NT2/D1 (cell line): ENCODE results near the gene EPX.

ENCODE experiments used
- DNase-seq: peaks from one replicate; pipeline ENCODE4 v3.0.0-alpha.2; 2011; ENCODE audit warnings: low read depth, low spot score
- H3K27me3 ChIP-seq: 2 replicates; pipeline ENCODE4 v1.6.0; 2011; ENCODE audit warnings: mild to moderate bottlenecking; ENCODE audit not compliant: insufficient read length, insufficient read depth
- H3K36me3 ChIP-seq: 2 replicates; pipeline ENCODE4 v1.6.1; 2011; ENCODE audit warnings: mild to moderate bottlenecking, low read length, mixed read lengths; ENCODE audit not compliant: insufficient read depth, insufficient read length
- H3K4me1 ChIP-seq: 2 replicates; pipeline ENCODE4 v1.5.1; 2011; ENCODE audit not compliant: insufficient read depth, insufficient read length
- H3K4me3 ChIP-seq: 2 replicates; pipeline ENCODE4 v1.5.1; 2011; ENCODE audit warnings: low read depth; ENCODE audit not compliant: insufficient read length
- H3K9ac ChIP-seq: 2 replicates; pipeline ENCODE4 v1.6.0; 2011; ENCODE audit warnings: low read depth; ENCODE audit not compliant: insufficient read length
- H3K9me3 ChIP-seq: 2 replicates; pipeline ENCODE4 v1.5.1; 2011; ENCODE audit warnings: mild to moderate bottlenecking, low read length; ENCODE audit not compliant: insufficient read depth
- SUZ12 ChIP-seq: IDR thresholded peaks from 2 replicates; pipeline ENCODE4 v1.6.1; 2011; ENCODE audit not compliant: insufficient read length, insufficient read depth; ENCODE audit errors: extremely low read depth
- YY1 ChIP-seq: IDR thresholded peaks from 2 replicates; pipeline ENCODE4 v1.6.1; 2011; ENCODE audit not compliant: insufficient read length, insufficient read depth
- ZNF274 ChIP-seq: IDR thresholded peaks from 2 replicates; pipeline ENCODE4 v1.6.1; 2011; ENCODE audit warnings: mild to moderate bottlenecking, low read depth, low read length

The EPX gene

GRCh38 chr17:58156839-58157803, 35.4 kb upstream of the EPX start:
- DNase-seq, result no peak
- H3K9me3 ChIP-seq, result no peaks in the 10 kb centered on the region
- H3K4me3 ChIP-seq, result peak overlapping the region; percentile 67
- TF ChIP-seq ZNF274 (no peak), SUZ12 (no peak), YY1 (no peak)
- no peaks in the 10 kb centered on the region for H3K4me1 ChIP-seq
- H3K9ac ChIP-seq, result peak overlapping the region; percentile 91
- H3K27me3 ChIP-seq, result peaks cover 12% of the 10 kb centered on the region
- no peaks in the 10 kb centered on the region for H3K36me3 ChIP-seq

GRCh38 chr17:58158181-58158580, 34.3 kb upstream of the EPX start:
- Histone ChIP-seq H3K4me3 (no peak overlapping the region), H3K36me3 (no peaks in the 10 kb centered on the region), H3K27me3 (peaks cover 12% of the 10 kb centered on the region), H3K9me3 (no peaks in the 10 kb centered on the region), H3K4me1 (no peaks in the 10 kb centered on the region), H3K9ac (no peak overlapping the region)
- no peak for TF ChIP-seq YY1
- no peak for TF ChIP-seq ZNF274
- no peak for TF ChIP-seq SUZ12
- no peak for DNase-seq

DNA sequence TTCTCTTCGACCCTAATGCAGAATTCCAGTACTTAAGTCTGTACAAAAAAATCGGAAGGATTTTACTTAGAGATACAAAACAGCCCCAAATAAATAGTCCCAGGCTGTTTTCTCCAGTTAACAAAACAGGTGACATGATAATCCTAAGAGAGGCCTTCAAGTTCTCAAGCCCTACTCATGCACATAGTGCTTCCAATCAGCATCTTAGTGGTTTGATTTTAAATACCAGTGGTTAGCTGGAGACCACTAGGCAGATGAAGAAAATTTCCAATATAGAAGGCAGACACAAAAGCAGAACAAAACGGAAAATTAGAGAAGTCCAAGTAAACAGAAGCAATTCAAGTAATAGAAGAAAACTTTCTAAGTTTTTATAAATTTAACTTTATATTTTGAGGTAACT, 31.0 kb upstream of the EPX start:
- H3K9me3 ChIP-seq, result no peaks in the 10 kb centered on the region
- H3K9ac ChIP-seq, result no peak overlapping the region
- DNase-seq, result no peak
- H3K4me1 ChIP-seq, result no peaks in the 10 kb centered on the region
- no peak overlapping the region for H3K4me3 ChIP-seq
- TF ChIP-seq ZNF274 (no peak), SUZ12 (no peak), YY1 (no peak)
- peaks cover 22% of the 10 kb centered on the region for H3K27me3 ChIP-seq
- no peaks in the 10 kb centered on the region for H3K36me3 ChIP-seq

DNA sequence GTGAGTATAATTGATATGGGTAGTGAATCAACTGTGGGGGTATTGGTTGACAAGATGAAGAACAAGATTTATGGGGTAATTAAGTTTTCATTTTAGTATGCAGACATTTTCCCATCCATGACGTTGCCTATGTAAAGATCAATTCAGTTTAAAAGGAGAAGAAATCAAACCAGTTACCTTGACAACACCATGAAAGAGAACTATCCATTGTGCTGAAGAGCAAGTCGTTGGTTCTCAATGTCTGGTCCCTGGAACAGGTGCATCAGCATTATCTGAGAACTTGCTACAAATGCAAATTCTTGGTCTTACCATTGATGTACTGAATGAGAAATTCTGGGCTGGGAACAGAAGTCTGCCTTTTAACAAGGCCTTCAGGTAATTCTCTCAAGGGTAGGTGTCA, 26.5 kb upstream of the EPX start:
- no peaks in the 10 kb centered on the region for H3K9me3 ChIP-seq
- H3K36me3 ChIP-seq, result no peaks in the 10 kb centered on the region
- H3K27me3 ChIP-seq, result peaks cover 58% of the 10 kb centered on the region
- H3K4me3 ChIP-seq, result no peak overlapping the region
- TF ChIP-seq YY1 (no peak), SUZ12 (no peak)
- no peak overlapping the region for H3K9ac ChIP-seq
- DNase-seq, result no peak
- H3K4me1 ChIP-seq, result no peaks in the 10 kb centered on the region

GRCh38 chr17:58166682-58167081, 25.8 kb upstream of the EPX start, which contains the start of gene OR4D2:
TSS of gene OR4D2 (plus strand) at chr17:58166982. CDS start at chr17:58169656, 2,674 bp downstream.
- no peak for DNase-seq
- Histone ChIP-seq H3K27me3 (peaks cover 58% of the 10 kb centered on the region), H3K4me1 (no peaks in the 10 kb centered on the region), H3K9ac (no peak within 1 kb of the TSS), H3K36me3 (no peaks in the 10 kb centered on the region), H3K9me3 (no peaks in the 10 kb centered on the region), H3K4me3 (no peak within 1 kb of the TSS)
- TF ChIP-seq ZNF274, result no peak

DNA sequence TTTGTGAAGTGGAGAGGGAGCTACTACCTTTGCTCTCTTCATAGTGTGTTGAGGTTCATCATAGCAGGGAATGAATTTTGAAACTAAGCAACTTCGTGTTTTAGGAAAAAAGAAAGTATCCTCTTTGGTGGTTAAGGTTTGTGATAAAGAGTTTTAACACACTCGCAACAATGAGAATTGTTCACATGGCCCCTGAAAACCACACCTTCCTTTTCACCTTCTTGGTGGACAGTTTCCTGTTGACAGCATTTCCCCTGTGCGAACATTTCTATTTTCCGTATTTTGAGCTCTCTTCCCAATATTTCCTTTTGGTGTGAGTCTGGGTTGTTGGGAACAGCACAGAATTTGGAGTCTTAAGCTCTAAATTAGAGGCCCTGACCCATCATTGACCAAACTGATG, 21.9 kb upstream of the EPX start:
- no peak for DNase-seq
- TF ChIP-seq YY1 (no peak), SUZ12 (no peak), ZNF274 (no peak)
- H3K9me3 ChIP-seq, result no peaks in the 10 kb centered on the region
- no peaks in the 10 kb centered on the region for H3K36me3 ChIP-seq
- no peak overlapping the region for H3K9ac ChIP-seq
- no peak overlapping the region for H3K4me3 ChIP-seq
- peaks cover 56% of the 10 kb centered on the region for H3K27me3 ChIP-seq
- H3K4me1 ChIP-seq, result no peaks in the 10 kb centered on the region

DNA sequence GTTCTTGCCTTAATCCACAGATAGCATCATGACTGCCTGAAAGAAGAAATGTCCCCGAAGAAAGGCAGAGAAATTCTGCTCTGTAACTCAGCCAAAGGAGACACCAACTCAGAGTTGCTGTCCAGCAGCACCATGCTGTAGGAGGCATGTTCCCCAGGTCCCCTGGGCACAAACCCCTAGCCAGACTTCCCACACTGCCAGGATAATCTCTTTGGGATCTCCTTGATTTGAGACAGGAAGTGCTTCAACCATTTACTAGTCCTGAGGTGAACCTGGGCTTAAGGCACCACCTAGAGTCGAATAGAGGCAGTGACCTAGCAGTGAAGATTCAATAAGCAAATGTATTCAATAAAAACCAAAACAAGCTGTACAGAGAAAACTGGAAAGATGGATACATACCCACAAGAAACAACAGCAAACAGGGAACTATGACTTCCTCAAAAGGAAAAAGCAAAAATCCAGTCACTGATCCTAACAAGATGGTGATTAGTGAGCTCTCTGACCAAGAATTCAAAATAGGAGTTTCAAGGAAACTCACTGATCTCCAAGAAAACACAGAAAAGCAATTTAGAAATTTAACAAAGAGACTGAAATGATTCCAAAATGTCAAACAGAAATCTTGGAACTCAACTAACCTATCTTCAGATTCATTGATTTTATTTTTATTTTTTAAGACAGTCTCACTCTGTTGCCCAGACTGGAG, 20.0 kb upstream of the EPX start:
- no peak for DNase-seq
- no peak overlapping the region for H3K4me3 ChIP-seq
- no peaks in the 10 kb centered on the region for H3K4me1 ChIP-seq
- TF ChIP-seq SUZ12, result no peak
- TF ChIP-seq ZNF274, result no peak
- TF ChIP-seq YY1, result no peak
- no peaks in the 10 kb centered on the region for H3K9me3 ChIP-seq
- peaks cover 37% of the 10 kb centered on the region for H3K27me3 ChIP-seq
- no peaks in the 10 kb centered on the region for H3K36me3 ChIP-seq
- no peak overlapping the region for H3K9ac ChIP-seq
